Stimulated activated CD8-positive, alpha-beta memory T cell treated with anti-CD3 and anti-CD28 coated beads, Interleukin-4, amount 100 ng/mL, for 1 hour (primary cell): ENCODE measurements around the gene ZNF341.
A peak's percentile ranks its signal among the peaks of the same experiment; 100 is the strongest.
"Not testable (repeated sequence)": the region's sequence is repeated elsewhere in the genome, so short reads cannot be mapped to it uniquely, and the experiment has no call there.

Source experiments
- DNase-seq, 2 donors: peaks; one replicate each; pipeline ENCODE4 v3.0.0-alpha.2; 2020; ENCODE audit warnings: low read depth in 2 of 2, low spot score in 1 of 2

Gene ZNF341

GRCh38 chr20:33731693-33732165 lies at the start of gene ZNF341:
TSS of gene ZNF341 (plus strand) at chr20:33731996. CDS start at chr20:33732022, 26 bp downstream.
- peak; percentile 80 for DNase-seq

- no peak for DNase-seq
These were observed 47.1 kb upstream of the ZNF341 start for GRCh38 chr20:33684533-33685327.

- no peak for DNase-seq
These were observed 46.3 kb upstream of the ZNF341 start for GRCh38 chr20:33685328-33686099.

- peak; percentile 81 to 82 for DNase-seq
These were observed 45.5 kb upstream of the ZNF341 start, which contains the start of gene E2F1 for GRCh38 chr20:33686100-33686983. TSS of gene E2F1 (minus strand) at chr20:33686385. CDS start at chr20:33686264, 121 bp downstream.

GRCh38 chr20:33686984-33687366 lies 44.8 kb upstream of the ZNF341 start:
- DNase-seq = no peak

GRCh38 chr20:33687370-33687915 lies 44.4 kb upstream of the ZNF341 start:
- DNase-seq = no peak

- DNase-seq = no peak
These were observed 43.5 kb upstream of the ZNF341 start for GRCh38 chr20:33687993-33688937.

- no peak for DNase-seq
These were observed 42.8 kb upstream of the ZNF341 start for GRCh38 chr20:33688938-33689424.

- no peak for DNase-seq
These were observed 42.3 kb upstream of the ZNF341 start for GRCh38 chr20:33689493-33689892.

- no peak for DNase-seq
These were observed 41.8 kb upstream of the ZNF341 start for GRCh38 chr20:33689973-33690372.

GRCh38 chr20:33693289-33693688 lies 38.5 kb upstream of the ZNF341 start:
- DNase-seq = no peak

- no peak for DNase-seq
These were observed 37.8 kb upstream of the ZNF341 start for GRCh38 chr20:33693741-33694638.

GRCh38 chr20:33694639-33695012 lies 37.2 kb upstream of the ZNF341 start:
- no peak for DNase-seq

- no peak for DNase-seq
These were observed 35.3 kb upstream of the ZNF341 start for GRCh38 chr20:33696448-33696847.

GRCh38 chr20:33697129-33697528 lies 34.7 kb upstream of the ZNF341 start:
- DNase-seq = no peak

GRCh38 chr20:33698966-33699365 lies 32.8 kb upstream of the ZNF341 start:
- not testable (repeated sequence) for DNase-seq

- not testable (repeated sequence) for DNase-seq
These were observed 30.9 kb upstream of the ZNF341 start for GRCh38 chr20:33700696-33701441.
